DOHH2 (cell line): Measurements from ENCODE around the gene CTNS.

Experiments
- H3F3A ChIP-seq: fragments of 200-600 bp; sonication (generic), shearing (Covaris generic); 2 replicates; pipeline ENCODE4 v1.6.0; 2016; ENCODE audit warnings: antibody characterized with exemption, mild to moderate bottlenecking; ENCODE audit not compliant: control insufficient read depth, insufficient read depth
- H3K27ac ChIP-seq: fragments of 200-600 bp; sonication (generic); 2 replicates; pipeline ENCODE4 v1.5.1; 2014; ENCODE audit warnings: low read depth, mild to moderate bottlenecking, low read length, moderate library complexity
- H3K27me3 ChIP-seq: fragments of 200-600 bp; sonication (generic); 2 replicates; pipeline ENCODE4 v1.6.1; 2014; ENCODE audit warnings: mild to moderate bottlenecking, low read length, mixed read lengths; ENCODE audit not compliant: control insufficient read depth
- H3K36me3 ChIP-seq: fragments of 200-600 bp; sonication (generic); 2 replicates; pipeline ENCODE4 v1.6.1; 2014; ENCODE audit warnings: mild to moderate bottlenecking, low read length, moderate library complexity, mixed read lengths; ENCODE audit not compliant: control insufficient read depth
- H3K4me1 ChIP-seq: fragments of 200-600 bp; sonication (generic); 2 replicates; pipeline ENCODE4 v1.6.1; 2014; ENCODE audit warnings: mild to moderate bottlenecking, low read length, mixed read lengths; ENCODE audit not compliant: control insufficient read depth
- H3K4me2 ChIP-seq: fragments of 200-600 bp; sonication (generic); 2 replicates; pipeline ENCODE4 v1.6.0; 2014; ENCODE audit warnings: mild to moderate bottlenecking, low read length, moderate library complexity
- H3K4me3 ChIP-seq: fragments of 200-600 bp; sonication (generic); 2 replicates; pipeline ENCODE4 v1.5.1; 2014; ENCODE audit warnings: mild to moderate bottlenecking, low read length, mixed read lengths
- H3K79me2 ChIP-seq: fragments of 200-600 bp; sonication (generic); 2 replicates; pipeline ENCODE4 v1.6.1; 2014; ENCODE audit warnings: mild to moderate bottlenecking, low read length, mixed read lengths; ENCODE audit not compliant: control insufficient read depth
- H3K9me2 ChIP-seq: fragments of 200-600 bp; sonication (generic); replicated peaks from 2 replicates; pipeline ENCODE4 v1.6.1; 2014; ENCODE audit warnings: mild to moderate bottlenecking, low read length, mixed read lengths; ENCODE audit not compliant: control insufficient read depth
- H3K9me3 ChIP-seq: fragments of 200-600 bp; sonication (generic); 2 replicates; pipeline ENCODE4 v1.6.1; 2014; ENCODE audit warnings: antibody characterized with exemption, low read length, mixed read lengths; ENCODE audit not compliant: control insufficient read depth, insufficient read depth
- H4K20me1 ChIP-seq: fragments of 200-600 bp; sonication (generic); 2 replicates; pipeline ENCODE4 v1.6.0; 2014; ENCODE audit warnings: low read depth, mild to moderate bottlenecking, antibody characterized with exemption, low read length, moderate library complexity; ENCODE audit not compliant: control insufficient read depth, insufficient read depth
- CTCF ChIP-seq: fragments of 200-600 bp; sonication (generic); IDR thresholded peaks from one replicate; pipeline ENCODE4 v1.5.1; 2014; ENCODE audit warnings: antibody characterized with exemption, mild to moderate bottlenecking, low read depth, low read length; ENCODE audit not compliant: poor library complexity, severe bottlenecking
- EZH2phosphoT487 ChIP-seq: fragments of 200-600 bp; sonication (generic); IDR thresholded peaks from 2 replicates; pipeline ENCODE4 v1.6.1; 2017; ENCODE audit warnings: borderline replicate concordance, mild to moderate bottlenecking, antibody characterized with exemption, low read length, moderate library complexity, mixed read lengths

CTNS gene

GRCh38 chr17:3645310-3645709 is 8.8 kb downstream of the CTNS start:
- no peak overlapping the region for H3K4me3 ChIP-seq
- no peaks in the 10 kb centered on the region for H3K79me2 ChIP-seq
- H3K27ac ChIP-seq, result no peak overlapping the region
- no peaks in the 10 kb centered on the region for H3K36me3 ChIP-seq
- no peak overlapping the region for H3K4me2 ChIP-seq
- TF ChIP-seq EZH2phosphoT487 (no peak), CTCF (no peak)
- peaks cover 3% of the 10 kb centered on the region; the same call in 1 of the 2 replicates for H3F3A ChIP-seq
- H4K20me1 ChIP-seq, result no peaks in the 10 kb centered on the region
- no peaks in the 10 kb centered on the region for H3K9me2 ChIP-seq
- H3K9me3 ChIP-seq, result no peaks in the 10 kb centered on the region
- H3K4me1 ChIP-seq, result peaks cover 22% of the 10 kb centered on the region
- no peaks in the 10 kb centered on the region for H3K27me3 ChIP-seq

GRCh38 chr17:3647251-3647650 is 10.7 kb downstream of the CTNS start:
- H3K27me3 ChIP-seq, result no peaks in the 10 kb centered on the region
- no peak overlapping the region for H3K4me2 ChIP-seq
- TF ChIP-seq CTCF (no peak), EZH2phosphoT487 (no peak)
- no peaks in the 10 kb centered on the region for H3K9me2 ChIP-seq
- H3K36me3 ChIP-seq, result no peaks in the 10 kb centered on the region
- peaks cover 22% of the 10 kb centered on the region for H3K4me1 ChIP-seq
- no peaks in the 10 kb centered on the region for H3K79me2 ChIP-seq
- no peak overlapping the region for H3K27ac ChIP-seq
- H4K20me1 ChIP-seq, result no peaks in the 10 kb centered on the region
- no peaks in the 10 kb centered on the region for H3K9me3 ChIP-seq
- H3F3A ChIP-seq, result peaks cover 3% of the 10 kb centered on the region; the same call in 1 of the 2 replicates
- no peak overlapping the region for H3K4me3 ChIP-seq

- Histone ChIP-seq H3F3A (peaks cover 3% of the 10 kb centered on the region; the same call in 1 of the 2 replicates), H3K4me1 (peaks cover 22% of the 10 kb centered on the region), H3K9me3 (no peaks in the 10 kb centered on the region), H3K9me2 (no peaks in the 10 kb centered on the region), H3K4me3 (no peak overlapping the region), H3K27ac (no peak overlapping the region), H3K79me2 (no peaks in the 10 kb centered on the region), H4K20me1 (no peaks in the 10 kb centered on the region), H3K27me3 (no peaks in the 10 kb centered on the region), H3K4me2 (no peak overlapping the region), H3K36me3 (no peaks in the 10 kb centered on the region)
- no peak for TF ChIP-seq EZH2phosphoT487
- TF ChIP-seq CTCF, result peak; percentile 71
These were observed 11.4 kb downstream of the CTNS start for GRCh38 chr17:3647769-3648555.
